GM13977 (cell line): ENCODE measurements around the gene SIL1.

ENCODE experiments used
- DNase-seq: peaks from one replicate; pipeline ENCODE4 v3.0.0; 2012; ENCODE audit warnings: low spot score
- CTCF ChIP-seq: IDR thresholded peaks from 2 replicates; pipeline ENCODE4 v1.5.1; 2012; ENCODE audit warnings: mild to moderate bottlenecking, control low read depth; ENCODE audit not compliant: insufficient read depth; ENCODE audit errors: extremely low read depth, missing control alignments
- in situ Hi-C: fragments of 300-500 bp; cut with MboI; formaldehyde crosslinking; loops from one replicate; pipeline ENCODE4 v1.12.0; 2022; ENCODE audit warnings: low sequenced_read_pairs, low pct_unique_long_range_greater_than_20kb, mixed read lengths, inconsistent platforms; ENCODE audit not compliant: unreplicated experiment

Gene SIL1

GRCh38 chr5:138980441-138980840, 217.7 kb downstream of the SIL1 start:
- no peak for TF ChIP-seq CTCF
- in situ Hi-C loops = no loop called here
- DNase-seq = no peak

GRCh38 chr5:138979684-138980280, 218.4 kb downstream of the SIL1 start:
- TF ChIP-seq CTCF = no peak
- no peak for DNase-seq
- in situ Hi-C loops = no loop called here

- no peak for DNase-seq
- no peak for TF ChIP-seq CTCF
- in situ Hi-C loops = no loop called here
These were observed 219.6 kb downstream of the SIL1 start for GRCh38 chr5:138978581-138978980.

GRCh38 chr5:138978080-138978479, 220.1 kb downstream of the SIL1 start:
- DNase-seq = no peak
- no peak for TF ChIP-seq CTCF
- in situ Hi-C loops = no loop called here

- no peak for TF ChIP-seq CTCF
- in situ Hi-C loops = no loop called here
- DNase-seq = no peak
These were observed 222.9 kb downstream of the SIL1 start for GRCh38 chr5:138975098-138975847.

GRCh38 chr5:138974227-138975063, 223.7 kb downstream of the SIL1 start:
- no peak for DNase-seq
- TF ChIP-seq CTCF = no peak
- in situ Hi-C loops = no loop called here
